HG03064 (cell line): ENCODE data around the gene PPIL6.
"Not testable (repeated sequence)": the region's sequence is repeated elsewhere in the genome, so short reads cannot be mapped to it uniquely, and the experiment has no call there.

Experiments used
- ATAC-seq: cut with Tn5 transposase; IDR thresholded peaks from one replicate; pipeline ENCODE4 v1.9.1; 2021; ENCODE audit warnings: low read depth; ENCODE audit not compliant: unreplicated experiment

PPIL6 gene

DNA sequence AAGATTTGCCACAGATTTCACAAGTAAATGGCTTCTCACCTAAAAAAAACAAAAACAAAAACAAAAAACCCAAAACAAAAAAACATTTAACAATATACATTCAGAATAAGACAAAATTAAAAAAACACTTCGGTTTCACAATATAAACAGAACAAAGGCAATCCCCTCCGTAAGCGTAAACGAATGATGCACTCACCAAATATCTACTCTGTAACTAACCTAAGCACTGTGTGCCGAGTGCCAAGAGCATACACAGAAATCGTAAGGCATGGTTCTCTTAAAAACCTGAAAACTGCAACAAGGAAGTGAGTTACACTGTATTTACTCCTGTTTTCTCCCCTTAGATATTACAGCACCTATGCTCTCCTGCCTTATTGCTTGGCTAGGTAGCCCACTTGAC, 27.3 kb upstream of the PPIL6 start:
- ATAC-seq: no peak

DNA sequence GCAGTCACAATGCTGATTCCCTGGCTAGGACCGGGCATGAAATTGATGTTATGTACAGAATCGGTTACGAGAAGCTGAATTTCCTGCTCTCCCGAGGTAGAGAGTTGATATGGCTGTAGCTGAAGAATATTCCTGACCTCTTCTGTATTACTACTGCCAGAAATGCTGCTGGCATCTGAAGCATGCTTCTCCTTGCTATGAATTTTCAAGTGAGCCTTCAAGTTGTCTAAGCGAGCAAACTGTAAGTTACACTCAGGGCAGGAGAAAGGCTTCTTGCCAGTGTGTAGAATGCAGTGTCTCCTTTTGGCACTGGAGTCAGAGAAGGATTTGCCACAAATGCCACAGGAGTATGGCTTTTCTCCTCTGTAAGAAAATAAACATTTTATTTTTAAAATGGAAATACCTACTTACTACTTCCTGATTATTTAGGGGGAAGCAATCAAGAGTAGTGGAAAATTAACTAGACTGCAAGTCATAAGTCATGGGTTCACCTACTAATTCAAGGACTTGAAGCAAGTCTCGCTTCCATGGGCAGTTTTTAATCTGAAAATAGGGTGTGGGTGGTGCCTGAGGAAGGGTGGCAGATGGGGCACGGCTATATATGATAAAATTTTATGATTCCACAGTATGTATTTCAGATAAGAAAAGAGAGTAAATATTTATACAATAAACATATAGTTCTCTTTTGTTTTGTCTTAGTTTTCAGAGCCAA, 25.9 kb upstream of the PPIL6 start:
- ATAC-seq: no peak

GRCh38 chr6:109465772-109466171, 25.3 kb upstream of the PPIL6 start:
- ATAC-seq: no peak

DNA sequence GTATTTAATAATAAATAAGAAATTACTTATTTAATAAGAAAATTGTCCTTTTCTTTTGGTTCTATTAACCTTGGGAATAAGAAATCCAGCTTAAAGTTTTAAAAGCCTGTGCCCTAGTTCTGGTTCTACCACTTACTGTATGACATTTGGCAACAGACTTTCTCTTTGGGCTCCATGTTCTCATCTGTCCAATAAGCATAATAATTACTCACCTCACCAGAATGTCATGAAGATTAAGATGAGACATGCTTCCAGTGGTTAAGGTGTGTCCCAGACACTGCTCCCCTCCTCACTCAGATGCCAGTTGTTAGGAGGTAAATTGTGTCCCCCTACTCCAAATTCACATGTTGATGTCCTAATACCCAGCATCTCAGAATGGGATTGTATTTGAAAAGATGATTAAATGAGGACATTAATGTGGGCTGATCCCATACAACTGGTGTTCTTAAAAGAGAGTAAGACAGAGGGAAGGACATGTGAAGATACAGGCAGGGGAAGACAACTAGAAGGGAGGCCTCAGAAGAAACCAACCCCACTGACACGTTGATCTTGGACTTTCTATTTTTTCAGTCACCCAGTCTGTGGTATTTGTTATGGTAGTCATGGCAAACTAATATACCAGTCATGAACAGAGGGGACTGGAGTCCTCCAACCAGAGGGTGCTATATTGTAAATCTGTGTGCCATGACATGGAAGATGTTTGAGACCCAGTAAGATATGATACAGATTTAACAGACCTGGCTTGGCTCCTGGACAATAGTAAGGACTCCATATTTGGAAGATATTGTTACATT, 21.5 kb upstream of the PPIL6 start:
- no peak for ATAC-seq

DNA sequence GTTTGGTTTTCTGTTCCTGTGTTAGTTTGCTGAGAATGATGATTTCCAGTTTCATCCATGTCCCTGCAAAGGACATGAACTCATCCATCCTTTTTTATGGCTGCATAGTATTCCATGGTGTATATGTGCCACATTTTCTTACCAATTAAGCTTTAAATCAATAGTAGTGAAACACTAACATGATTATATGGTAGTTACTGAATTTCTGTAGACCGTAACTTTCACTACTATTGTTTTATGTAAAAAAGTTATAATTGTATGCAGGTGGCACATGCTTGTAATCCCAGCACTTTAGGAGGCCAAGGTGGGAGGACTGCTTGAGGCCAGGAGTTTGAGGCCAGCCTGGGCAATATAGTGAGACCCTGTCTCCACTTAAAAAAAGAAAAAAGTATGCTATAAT, 20.8 kb upstream of the PPIL6 start:
- not testable (repeated sequence) for ATAC-seq

DNA sequence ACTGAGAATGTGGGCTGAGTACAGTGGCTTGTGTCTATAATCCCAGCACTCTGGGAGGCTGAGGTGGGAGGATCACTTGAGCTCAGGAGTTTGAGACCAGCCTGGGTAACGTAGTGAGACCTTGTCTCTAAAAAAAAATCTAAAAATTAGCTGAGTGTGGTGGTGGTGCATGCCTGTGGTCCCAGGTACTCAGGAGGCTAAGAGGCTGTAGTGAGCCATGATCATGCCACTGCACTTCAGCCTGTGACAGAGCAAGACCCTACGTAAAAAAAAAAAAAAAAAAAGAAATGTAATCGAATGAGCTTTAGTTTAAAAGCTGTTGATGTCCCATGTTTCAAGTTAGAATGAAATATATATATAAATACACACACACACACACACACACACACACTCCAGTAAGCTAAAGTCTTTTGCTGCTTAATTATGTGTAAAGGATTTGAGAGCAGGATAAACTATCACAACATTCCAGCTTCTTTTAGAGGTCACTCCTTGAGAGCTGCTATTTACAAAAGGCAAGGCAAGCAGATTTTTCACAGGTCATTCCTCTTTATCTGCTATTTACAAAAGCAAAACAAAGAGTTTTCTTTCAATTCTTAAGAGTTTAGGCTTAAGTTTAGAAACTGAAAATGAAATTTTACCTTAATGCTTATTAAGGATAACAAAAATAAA, 19.9 kb upstream of the PPIL6 start:
- no peak for ATAC-seq

GRCh38 chr6:109458774-109459531, 18.5 kb upstream of the PPIL6 start:
- ATAC-seq: no peak

DNA sequence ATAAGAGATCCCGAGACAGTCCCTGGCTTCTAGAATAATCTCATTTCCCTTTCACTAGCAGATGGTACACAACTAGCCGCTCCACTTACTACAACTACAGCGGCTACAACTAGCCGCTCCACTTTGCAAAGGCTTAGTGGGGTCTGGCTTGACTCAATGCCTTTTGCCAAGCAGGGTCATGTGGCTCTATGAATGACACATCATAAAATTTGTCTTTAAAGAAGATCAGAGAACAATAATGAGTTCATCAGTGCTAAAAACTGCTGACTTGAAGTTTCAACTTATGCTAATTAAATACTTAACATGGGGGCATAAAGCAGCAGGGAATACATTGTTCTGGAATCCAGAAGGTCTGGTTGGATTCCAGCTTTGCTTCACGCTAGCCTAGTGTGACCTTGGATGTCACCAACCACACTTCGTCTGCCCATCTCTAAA, 17.2 kb upstream of the PPIL6 start:
- no peak for ATAC-seq

- ATAC-seq: no peak
Measured at GRCh38 chr6:109456710-109457561, 16.5 kb upstream of the PPIL6 start.

DNA sequence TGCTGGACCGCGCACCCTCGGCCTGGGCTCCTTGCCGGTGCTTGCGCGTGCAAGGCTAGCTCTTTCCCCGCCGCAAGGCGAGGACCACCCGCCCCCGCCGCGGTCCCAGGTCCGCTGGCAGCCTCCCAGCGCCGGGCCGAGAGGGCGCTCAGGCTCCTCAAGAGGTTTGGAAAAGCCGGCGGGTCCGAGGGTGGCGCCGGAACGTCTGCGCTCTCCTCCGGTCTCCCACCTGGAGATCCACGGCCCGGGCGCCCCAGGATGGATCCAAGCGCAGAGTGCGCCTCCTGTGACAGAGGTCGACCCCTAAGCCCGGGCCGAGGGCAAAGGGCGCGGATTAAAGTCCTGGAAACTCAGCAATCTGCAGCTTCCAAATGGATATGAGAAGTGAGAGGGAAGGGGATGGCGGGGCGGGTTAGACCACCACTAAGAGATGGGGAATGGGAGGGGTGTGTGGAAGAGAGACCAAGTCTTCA, 15.7 kb upstream of the PPIL6 start:
- ATAC-seq: peak; percentile 0

DNA sequence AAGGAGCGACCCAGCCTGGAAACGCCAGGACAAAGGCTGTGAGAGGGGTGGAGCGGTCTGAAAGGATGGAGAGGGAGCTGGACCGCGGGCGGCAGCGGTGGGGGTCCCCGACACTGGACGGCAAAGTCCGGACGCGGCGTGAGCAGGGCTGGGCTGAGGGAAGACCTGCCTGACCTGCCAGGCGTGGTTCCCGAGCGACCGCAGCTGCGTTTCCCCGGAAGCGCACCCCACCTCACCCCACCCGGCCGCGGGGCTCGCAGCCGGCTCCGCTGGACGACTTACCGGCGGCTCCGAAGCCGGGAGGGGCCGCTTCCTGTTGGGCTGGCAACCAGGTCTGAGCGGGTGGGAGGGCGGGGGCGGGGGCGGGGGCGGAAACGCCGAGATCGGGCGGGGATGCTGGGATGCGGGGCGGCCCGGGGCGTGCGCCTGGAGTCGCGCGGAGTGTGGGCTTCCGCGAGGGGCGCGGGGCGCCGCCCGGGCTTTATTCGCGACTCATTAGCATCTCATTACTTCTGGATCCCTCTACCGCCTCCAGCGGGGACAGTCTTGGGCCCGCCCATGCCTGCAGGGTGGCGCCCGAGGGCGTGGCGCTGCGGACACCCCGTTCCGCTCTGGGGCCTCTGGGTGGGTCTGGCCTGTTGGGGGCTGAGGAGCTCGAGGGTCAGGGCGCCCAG, 15.1 kb upstream of the PPIL6 start, which contains the start of gene MICAL1:
MICAL1 (minus strand) TSS at position 336 of the 674 bp plus-strand sequence. CDS start 1,576 bp downstream, outside the sequence.
- ATAC-seq: peak; percentile 40

DNA sequence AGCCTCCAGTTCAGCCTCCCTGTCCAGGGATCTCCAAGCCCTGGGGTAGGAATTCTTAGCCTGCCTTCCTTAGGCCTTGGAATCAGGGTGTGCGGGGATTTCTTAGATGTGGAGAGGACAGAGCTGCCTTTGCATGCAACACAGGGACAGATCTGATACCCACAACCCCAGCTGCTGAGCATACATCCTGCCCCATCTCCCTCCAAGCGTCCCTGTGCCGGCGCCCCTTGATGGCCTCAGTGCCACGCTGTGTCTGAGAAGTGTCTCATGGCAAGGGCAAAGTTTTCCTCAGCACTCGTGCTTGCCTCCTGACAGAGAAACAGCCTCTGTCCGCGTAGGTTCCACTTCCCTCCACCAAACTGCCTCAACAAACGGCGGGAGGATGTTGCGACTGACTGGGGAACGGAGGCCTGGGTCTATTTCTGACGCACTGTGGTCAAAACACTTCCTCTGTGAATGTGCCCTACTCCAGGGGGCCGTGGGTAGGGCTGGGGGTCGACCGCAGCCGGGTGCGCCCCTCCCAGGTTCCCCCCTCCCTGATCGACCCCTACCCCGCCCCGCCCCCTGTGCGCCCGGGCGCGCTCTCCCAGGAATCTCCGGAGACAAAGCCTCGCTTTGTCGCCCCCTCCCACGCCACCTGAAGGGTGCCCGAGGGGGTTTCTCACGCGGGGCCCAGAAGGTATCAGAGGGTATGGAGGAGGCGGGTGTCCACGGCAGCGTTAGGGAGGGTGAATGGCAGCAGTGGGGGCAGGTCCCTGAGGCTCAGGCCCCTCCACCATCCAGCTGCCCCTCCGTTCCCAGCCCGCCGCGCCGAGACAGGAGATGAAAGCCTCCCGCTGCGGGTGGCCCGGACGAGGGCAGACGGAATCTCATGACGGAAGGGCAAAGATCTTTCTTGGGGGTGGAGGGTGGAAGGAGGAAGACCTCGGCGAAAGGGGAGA, 14.3 kb upstream of the PPIL6 start:
- peak; percentile 28 for ATAC-seq

DNA sequence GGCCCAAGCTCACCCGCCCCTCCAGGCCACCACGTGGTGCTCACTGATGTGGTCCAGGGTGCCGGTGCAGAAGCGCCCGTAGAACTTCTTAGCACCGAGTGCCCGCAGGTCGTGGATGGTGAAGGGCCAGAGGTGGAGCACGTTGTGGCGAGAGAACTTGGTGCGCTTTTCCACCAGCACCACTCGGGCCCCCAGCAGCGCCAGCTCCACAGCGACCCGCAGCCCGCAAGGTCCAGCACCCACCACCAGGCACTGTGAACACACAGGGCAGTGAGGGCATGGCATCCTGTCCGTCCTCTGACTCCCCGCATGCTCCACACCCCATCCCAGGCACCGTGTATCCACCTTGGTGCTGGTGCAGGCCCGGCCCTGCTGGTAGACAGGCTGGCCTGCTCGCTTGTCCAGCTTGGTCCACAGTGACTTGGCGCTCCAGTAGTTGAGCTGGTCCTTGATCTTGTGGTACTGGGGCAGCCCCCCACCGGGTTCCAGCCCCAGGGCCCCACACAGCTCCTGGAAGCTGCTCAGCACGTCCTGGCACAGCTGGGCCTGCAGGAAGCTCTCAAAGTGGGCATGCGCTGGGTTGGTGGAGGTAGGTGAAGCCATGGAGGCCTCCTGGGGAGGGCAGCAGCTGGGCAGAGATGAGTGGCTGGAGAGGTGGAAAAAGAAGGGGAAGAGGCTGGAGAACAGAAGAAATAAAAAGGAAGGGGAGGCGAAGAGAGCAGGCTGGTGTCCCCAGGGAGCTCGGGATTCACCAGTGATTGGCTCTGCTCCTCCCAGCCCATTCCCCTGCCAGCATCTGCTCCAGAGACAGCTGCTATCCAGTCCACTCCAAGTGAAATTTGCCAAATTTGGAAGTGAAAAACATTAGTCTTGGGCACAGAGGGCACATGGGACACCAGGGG, 13.4 kb upstream of the PPIL6 start:
- ATAC-seq: no peak

DNA sequence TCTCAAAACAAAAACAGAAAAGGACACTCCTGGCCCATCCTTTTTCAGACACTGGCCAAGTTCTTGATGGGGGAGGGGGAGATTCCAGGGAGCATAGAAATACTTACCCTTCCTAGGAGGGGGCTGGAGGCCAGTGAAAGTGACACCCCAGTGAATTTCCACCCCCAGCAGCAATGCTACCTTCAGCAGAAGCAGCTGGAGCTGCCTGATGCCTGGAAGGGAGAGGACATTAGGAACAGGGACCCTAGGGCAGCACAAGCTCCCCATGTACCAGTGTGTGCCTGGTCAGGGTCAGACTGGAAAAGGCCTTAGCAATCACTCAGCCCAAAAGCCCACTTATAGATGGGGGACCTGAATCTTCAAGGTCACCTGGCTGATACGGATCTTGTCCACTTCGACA, 12.7 kb upstream of the PPIL6 start:
- no peak for ATAC-seq

DNA sequence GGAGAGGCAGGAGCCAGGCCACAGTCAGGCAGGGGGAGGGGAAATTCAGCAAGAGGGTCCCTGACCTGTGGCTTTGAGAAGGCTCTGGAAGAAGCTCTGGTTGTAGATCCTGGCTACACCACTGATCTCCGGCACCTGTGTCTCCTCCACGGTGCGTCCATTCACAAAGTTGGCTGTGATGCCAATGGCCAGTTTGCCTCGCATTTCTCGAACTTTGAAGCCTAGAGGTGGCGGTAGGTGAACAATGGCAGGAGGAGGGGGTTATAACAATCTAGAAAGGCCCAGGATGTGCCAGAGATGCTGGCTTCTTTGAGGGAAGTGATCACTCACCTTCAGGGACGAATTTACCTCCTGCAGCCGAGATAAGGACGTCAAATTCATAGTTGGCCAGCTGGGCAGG, 11.8 kb upstream of the PPIL6 start:
- no peak for ATAC-seq

GRCh38 chr6:109451376-109451775, 10.9 kb upstream of the PPIL6 start:
- no peak for ATAC-seq

DNA sequence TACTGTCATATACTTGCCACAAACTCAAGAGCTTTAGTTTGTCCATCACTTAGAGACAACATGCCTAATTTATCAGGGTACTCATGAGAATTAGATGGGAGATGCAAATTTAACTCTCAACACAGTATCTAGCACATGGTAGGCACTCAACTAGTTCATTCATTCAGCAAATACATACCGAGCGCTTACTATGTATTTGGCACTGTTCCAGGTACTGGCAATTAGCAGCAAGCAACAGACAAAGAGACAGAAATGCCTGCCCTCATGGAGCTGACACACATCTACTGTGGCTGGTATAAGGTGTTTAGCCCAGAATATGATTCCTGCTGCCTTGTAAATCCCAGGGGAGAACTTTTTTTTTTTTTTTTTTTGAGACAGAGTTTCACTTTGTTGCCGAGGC, 10.4 kb upstream of the PPIL6 start:
- ATAC-seq: no peak
